ENCODE measurements around the gene BCKDHB. TPM values are rescaled to one million over a fixed set of nuclear protein-coding genes. Genes with fewer than 3 reads are reported as not detected.

Gene BCKDHB
- polyA plus RNA-seq, 2 of the 4 experiments (the other 2 are of a cell fraction), result 7.7 to 15.0 TPM

- no peaks in the 10 kb centered on the region for H3K9me3 ChIP-seq
- no peaks in the 10 kb centered on the region for H3K4me1 ChIP-seq
- no peak for FAIRE-seq
- no peak for ATAC-seq
- no peak overlapping the region for H3K4me3 ChIP-seq
- no peak overlapping the region for H3K27ac ChIP-seq
- WGBS (ENCODE audit: missing lambda C conversion rate), result 95% methylated on average over 1 of the region's 1 CpG
- no peak overlapping the region for H3K4me2 ChIP-seq
- no peak for DNase-seq (ENCODE audit: low read depth in 1 of 2, low spot score in 1 of 2)
- TF ChIP-seq CTCF (IDR thresholded peaks at IDR 0.05) (no peak), TFCP2L1 (CRISPR knock-in tag; IDR thresholded peaks at IDR 0.05) (no peak), KDM5A (IDR thresholded peaks at IDR 0.05) (no peak), PHF8 (IDR thresholded peaks at IDR 0.05; ENCODE audit: borderline replicate concordance, low read depth) (no peak), REST (IDR thresholded peaks at IDR 0.05) (no peak), ATOH8 (CRISPR knock-in tag; IDR thresholded peaks at IDR 0.05; ENCODE audit: low read depth) (no peak), CBX8 (IDR thresholded peaks at IDR 0.05) (no peak), ZFP36 (IDR thresholded peaks at IDR 0.05; ENCODE audit: borderline replicate concordance, partially characterized antibody) (no peak), RFX5 (IDR thresholded peaks at IDR 0.05) (no peak), MAZ (IDR thresholded peaks at IDR 0.05; ENCODE audit: borderline replicate concordance, low read depth, low read length) (no peak), ESRRA (IDR thresholded peaks at IDR 0.05; ENCODE audit: borderline replicate concordance, low read length) (no peak), HOXA7 (CRISPR knock-in tag; IDR thresholded peaks at IDR 0.05) (no peak), ZC3H11A (IDR thresholded peaks at IDR 0.05) (no peak), NFE2L2 (conservative IDR thresholded peaks at IDR 0.05; ENCODE audit: low read length) (no peak), HES2 (IDR thresholded peaks at IDR 0.05) (no peak), E2F6 (IDR thresholded peaks at IDR 0.05; ENCODE audit: borderline replicate concordance, low read depth) (no peak), BHLHE40 (IDR thresholded peaks at IDR 0.05; ENCODE audit: low read depth, low read length) (no peak), POLR2AphosphoS2 (conservative IDR thresholded peaks at IDR 0.05; ENCODE audit: low read length) (no peak)
- CTCF ChIA-PET, result interaction anchor here (1.2 kb wide), 1 partner anchor 8 kb away, joined by 3 read pairs; no protein-coding TSS in a partner anchor
- POLR2A ChIA-PET, result no interaction called here
Measured at GRCh38 chr6:80328652-80329051, 222.2 kb downstream of the BCKDHB start.

- FAIRE-seq (no peak), ATAC-seq (no peak), DNase-seq (ENCODE audit: low read depth in 1 of 2, low spot score in 1 of 2) (no peak)
- Histone ChIP-seq H3K4me2 (no peak overlapping the region), H3K9me3 (no peaks in the 10 kb centered on the region), H3K27ac (no peak overlapping the region), H3K4me1 (no peaks in the 10 kb centered on the region), H3K4me3 (no peak overlapping the region)
- ChIA-PET POLR2A (no interaction called here), CTCF (no interaction called here)
- no peak for TF ChIP-seq HOXB5 (CRISPR knock-in tag; IDR thresholded peaks at IDR 0.05)
- TF ChIP-seq SMC3 (IDR thresholded peaks at IDR 0.05), result no peak
- no peak for TF ChIP-seq CHD4 (IDR thresholded peaks at IDR 0.05; ENCODE audit: borderline replicate concordance)
- no peak for TF ChIP-seq REST (IDR thresholded peaks at IDR 0.05)
- TF ChIP-seq TFCP2L1 (CRISPR knock-in tag; IDR thresholded peaks at IDR 0.05), result no peak
- no peak for TF ChIP-seq RNF2 (IDR thresholded peaks at IDR 0.05; ENCODE audit: borderline replicate concordance, low read depth)
- TF ChIP-seq RARB (CRISPR knock-in tag; IDR thresholded peaks at IDR 0.05), result no peak
- no peak for TF ChIP-seq CEBPB (IDR thresholded peaks at IDR 0.05)
- no peak for TF ChIP-seq KDM5A (IDR thresholded peaks at IDR 0.05)
- no peak for TF ChIP-seq MAZ (IDR thresholded peaks at IDR 0.05; ENCODE audit: borderline replicate concordance, low read depth, low read length)
Measured at GRCh38 chr6:80329496-80329895, 223.0 kb downstream of the BCKDHB start.

All from A549 (cell line).